HepG2 (cell line): ENCODE results near the gene DISP2. TPM values are rescaled to one million over a fixed set of nuclear protein-coding genes. Genes with fewer than 3 reads are reported as not detected.

Experiments used
- BHLHE40 ChIP-seq: IDR thresholded peaks from 2 replicates; pipeline ENCODE4 v1.6.1; 2011; ENCODE audit warnings: low read length, improper control_type of control experiment
- CEBPB ChIP-seq: IDR thresholded peaks from 2 replicates; pipeline ENCODE4 v1.6.1; 2011; ENCODE audit warnings: low read depth, low read length, improper control_type of control experiment, borderline replicate concordance
- HNRNPL ChIP-seq: fragments of 200-400 bp; formaldehyde crosslinking; IDR thresholded peaks from 2 replicates; pipeline ENCODE4 v1.6.1; 2017; ENCODE audit warnings: mild to moderate bottlenecking, low read depth, low read length
- KLF12 ChIP-seq: sonication (generic); formaldehyde crosslinking; IDR thresholded peaks from 2 replicates; pipeline ENCODE4 v1.4.0; 2020; ENCODE audit warnings: missing genetic modification reagents, borderline replicate concordance
- KLF16 ChIP-seq, 2 experiments: sonication (generic) in 1 of 2; formaldehyde crosslinking in 1 of 2; IDR thresholded peaks; 2 replicates each; pipeline versions ENCODE4 v1.6.1 to v1.8.0; 2016 to 2023; ENCODE audit warnings: missing genetic modification reagents in 2 of 2, missing compliant biosample characterization in 1 of 2
- MIER3 ChIP-seq: IDR thresholded peaks from 2 replicates; pipeline ENCODE4 v1.6.1; 2016; ENCODE audit warnings: missing compliant biosample characterization, borderline replicate concordance
- POLR2A ChIP-seq, 2 experiments: IDR thresholded peaks; 2 replicates each; pipeline ENCODE4 v1.6.1; 2011; ENCODE audit warnings: low read depth in 2 of 2, low read length in 2 of 2, mild to moderate bottlenecking in 1 of 2, moderate library complexity in 1 of 2; ENCODE audit not compliant: insufficient read depth in 1 of 2
- RBFOX2 ChIP-seq: fragments of 200-400 bp; formaldehyde crosslinking; IDR thresholded peaks from 2 replicates; pipeline ENCODE4 v1.6.1; 2017; ENCODE audit warnings: low read depth, mild to moderate bottlenecking, low read length
- SAP130 ChIP-seq: IDR thresholded peaks from 2 replicates; pipeline ENCODE4 v1.6.1; 2016; ENCODE audit warnings: low read depth
- SNAPC4 ChIP-seq: sonication (generic); formaldehyde crosslinking; IDR thresholded peaks from 2 replicates; pipeline ENCODE4 v1.4.0; 2020; ENCODE audit warnings: mild to moderate bottlenecking, missing genetic modification reagents
- ZBTB25 ChIP-seq: IDR thresholded peaks from 2 replicates; pipeline ENCODE4 v1.6.1; 2018; ENCODE audit warnings: missing genetic modification reagents
- ZNF598 ChIP-seq: sonication (generic); formaldehyde crosslinking; IDR thresholded peaks from 2 replicates; pipeline ENCODE4 v1.5.1; 2020; ENCODE audit warnings: mild to moderate bottlenecking, missing genetic modification reagents, borderline replicate concordance
- polyA plus RNA-seq, 8 experiments: library from polyadenylated mRNA; depleted of rRNA in 3 of 8; stranded (reverse) in 7 of 8; unstranded in 1 of 8; fragments of >200 nt; fragmentation: Illumina TruSeq in 4 of 8; extraction: Trizol in 4 of 8; gene quantifications; 2 replicates each; pipeline versions ENCODE4 v1.2.1 to v1.2.3, GENCODE V29; 2011 to 2016; ENCODE audit warnings: low read depth in 4 of 8, missing spikeins in 1 of 8, mixed read lengths in 1 of 8; ENCODE audit not compliant: insufficient read depth in 1 of 8
- total RNA-seq, 5 experiments: library from RNA; depleted of rRNA; stranded (reverse); fragments of >200 nt; fragmentation: Illumina TruSeq; extraction: Trizol; gene quantifications; 2 replicates each; pipeline ENCODE4 v1.2.3, GENCODE V29; 2016; ENCODE audit warnings: low read depth in 1 of 5
- TF ChIP-seq, protein P1 (sequence below): IDR thresholded peaks from 2 replicates; pipeline ENCODE4 v1.6.1; 2016
- TF ChIP-seq, protein P2 (sequence below): sonication (generic); formaldehyde crosslinking; IDR thresholded peaks from 2 replicates; pipeline ENCODE4 v1.4.0; 2020; ENCODE audit warnings: mild to moderate bottlenecking, low read depth, missing genetic modification reagents
- TF ChIP-seq, protein P3 (sequence below): sonication (generic); formaldehyde crosslinking; IDR thresholded peaks from 2 replicates; pipeline ENCODE4 v1.5.1; 2020; ENCODE audit warnings: mild to moderate bottlenecking, moderate library complexity, missing genetic modification reagents

Gene DISP2
- total and polyA plus RNA-seq, 2 of the 13 experiments (the other 11 are each of a cell fraction or from before 2014, with no cell fraction given) = 0.09 to 0.32 TPM

DNA sequence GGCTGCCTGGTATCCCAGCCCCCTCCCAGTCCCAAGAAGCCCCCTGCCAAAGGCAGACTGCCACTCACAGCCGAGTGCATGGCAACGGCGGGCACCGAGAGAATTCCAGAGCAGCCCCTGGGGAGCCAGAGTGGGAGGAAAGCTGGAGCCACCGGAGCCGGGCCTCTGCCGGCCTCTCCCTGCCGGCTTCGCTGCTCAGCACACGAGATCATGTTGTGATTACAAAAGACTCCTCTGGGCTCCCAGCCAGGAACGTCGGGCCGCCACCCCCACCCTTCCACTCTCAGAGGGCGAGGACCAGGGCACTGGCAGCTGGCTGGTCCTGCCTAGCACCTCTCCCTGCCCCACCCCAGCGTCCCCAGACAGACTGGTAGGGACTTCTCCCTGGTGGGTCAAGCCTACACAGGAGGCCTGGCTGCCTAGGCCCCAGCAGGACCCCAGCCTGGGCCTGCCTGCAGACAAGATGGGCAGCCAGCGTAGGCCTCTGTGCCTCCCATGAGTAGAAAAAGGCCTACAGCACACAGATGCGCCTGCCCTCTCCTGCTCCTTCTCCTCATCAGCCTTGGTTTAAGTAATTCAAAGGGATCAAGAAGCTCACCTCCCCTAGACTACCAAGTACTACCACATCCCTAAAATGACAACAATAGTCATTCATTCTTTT is 17.1 kb upstream of the DISP2 start, which contains the start of gene CCDC9B (continued):
- TF ChIP-seq ZBTB25 (CRISPR knock-in tag) (0 out of 2 replicates have a peak, but pooled peaks have one; percentile 35), MIER3 (CRISPR knock-in tag) (0 out of 2 replicates have a peak, but pooled peaks have one; percentile 21), KLF12 (CRISPR knock-in tag) (0 out of 2 replicates have a peak, but pooled peaks have one; percentile 13), RBFOX2 (peak; percentile 59), SNAPC4 (CRISPR knock-in tag) (peak; percentile 66; the same call in 1 of the 2 replicates), ZNF598 (0 out of 2 replicates have a peak, but pooled peaks have one; percentile 5), POLR2A (IDR thresholded peaks at IDR 0.05; ENCODE audit: insufficient read depth in 1 of 2, low read depth in 2 of 2, low read length in 2 of 2) (peak in 1 of 2 experiments; percentile 58; a peak in 2 of 4 replicates), SAP130 (CRISPR knock-in tag) (peak; percentile 76), KLF16 (CRISPR knock-in tag; IDR thresholded peaks at IDR 0.05) (peak in 1 of 2 experiments; percentile 52; a peak in 1 of 4 replicates), HNRNPL (peak; percentile 79), CEBPB (peak; percentile 61; the same call in 1 of the 2 replicates), BHLHE40 (peak; percentile 61)
- TF ChIP-seq, protein P1, sequence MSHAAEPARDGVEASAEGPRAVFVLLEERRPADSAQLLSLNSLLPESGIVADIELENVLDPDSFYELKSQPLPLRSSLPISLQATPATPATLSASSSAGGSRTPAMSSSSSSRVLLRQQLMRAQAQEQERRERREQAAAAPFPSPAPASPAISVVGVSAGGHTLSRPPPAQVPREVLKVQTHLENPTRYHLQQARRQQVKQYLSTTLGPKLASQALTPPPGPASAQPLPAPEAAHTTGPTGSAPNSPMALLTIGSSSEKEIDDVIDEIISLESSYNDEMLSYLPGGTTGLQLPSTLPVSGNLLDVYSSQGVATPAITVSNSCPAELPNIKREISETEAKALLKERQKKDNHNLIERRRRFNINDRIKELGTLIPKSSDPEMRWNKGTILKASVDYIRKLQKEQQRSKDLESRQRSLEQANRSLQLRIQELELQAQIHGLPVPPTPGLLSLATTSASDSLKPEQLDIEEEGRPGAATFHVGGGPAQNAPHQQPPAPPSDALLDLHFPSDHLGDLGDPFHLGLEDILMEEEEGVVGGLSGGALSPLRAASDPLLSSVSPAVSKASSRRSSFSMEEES = peak; percentile 67; the same call in 1 of the 2 replicates
- TF ChIP-seq, protein P2, sequence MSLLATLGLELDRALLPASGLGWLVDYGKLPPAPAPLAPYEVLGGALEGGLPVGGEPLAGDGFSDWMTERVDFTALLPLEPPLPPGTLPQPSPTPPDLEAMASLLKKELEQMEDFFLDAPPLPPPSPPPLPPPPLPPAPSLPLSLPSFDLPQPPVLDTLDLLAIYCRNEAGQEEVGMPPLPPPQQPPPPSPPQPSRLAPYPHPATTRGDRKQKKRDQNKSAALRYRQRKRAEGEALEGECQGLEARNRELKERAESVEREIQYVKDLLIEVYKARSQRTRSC (CRISPR knock-in tag) = no peak
- TF ChIP-seq, protein P3, sequence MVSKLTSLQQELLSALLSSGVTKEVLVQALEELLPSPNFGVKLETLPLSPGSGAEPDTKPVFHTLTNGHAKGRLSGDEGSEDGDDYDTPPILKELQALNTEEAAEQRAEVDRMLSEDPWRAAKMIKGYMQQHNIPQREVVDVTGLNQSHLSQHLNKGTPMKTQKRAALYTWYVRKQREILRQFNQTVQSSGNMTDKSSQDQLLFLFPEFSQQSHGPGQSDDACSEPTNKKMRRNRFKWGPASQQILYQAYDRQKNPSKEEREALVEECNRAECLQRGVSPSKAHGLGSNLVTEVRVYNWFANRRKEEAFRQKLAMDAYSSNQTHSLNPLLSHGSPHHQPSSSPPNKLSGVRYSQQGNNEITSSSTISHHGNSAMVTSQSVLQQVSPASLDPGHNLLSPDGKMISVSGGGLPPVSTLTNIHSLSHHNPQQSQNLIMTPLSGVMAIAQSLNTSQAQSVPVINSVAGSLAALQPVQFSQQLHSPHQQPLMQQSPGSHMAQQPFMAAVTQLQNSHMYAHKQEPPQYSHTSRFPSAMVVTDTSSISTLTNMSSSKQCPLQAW (CRISPR knock-in tag) = 0 out of 2 replicates have a peak, but pooled peaks have one; percentile 37
